Measurements from ENCODE around the gene ME3. TPM values are rescaled to one million over a fixed set of nuclear protein-coding genes. Genes with fewer than 3 reads are reported as not detected.

The ME3 gene
- polyA plus RNA-seq, 3 donors, result 23.8 to 36.2 (median 26.8) TPM

- DNase-seq (ENCODE audit: extremely low read depth in 1 of 11, low read depth in 9 of 11, low spot score in 4 of 11), result no peak
These were observed 183.9 kb downstream of the ME3 start for GRCh38 chr11:86488553-86488952.

GRCh38 chr11:86487671-86488070 lies 184.7 kb downstream of the ME3 start:
- DNase-seq (ENCODE audit: extremely low read depth in 1 of 11, low read depth in 9 of 11, low spot score in 4 of 11), result no peak

- no peak for DNase-seq (ENCODE audit: extremely low read depth in 1 of 11, low read depth in 9 of 11, low spot score in 4 of 11)
These were observed 186.0 kb downstream of the ME3 start for GRCh38 chr11:86486261-86487030.

GRCh38 chr11:86484795-86485166 lies 187.6 kb downstream of the ME3 start:
- no peak for DNase-seq (ENCODE audit: extremely low read depth in 1 of 11, low read depth in 9 of 11, low spot score in 4 of 11)

GRCh38 chr11:86483940-86484794 lies 188.2 kb downstream of the ME3 start:
- peak in 1 of 11 donors; percentile 21 for DNase-seq (ENCODE audit: extremely low read depth in 1 of 11, low read depth in 9 of 11, low spot score in 4 of 11)

- no peak for DNase-seq (ENCODE audit: extremely low read depth in 1 of 11, low read depth in 9 of 11, low spot score in 4 of 11)
These were observed 188.8 kb downstream of the ME3 start for GRCh38 chr11:86483610-86483939.

GRCh38 chr11:86482692-86483091 lies 189.7 kb downstream of the ME3 start:
- DNase-seq (ENCODE audit: extremely low read depth in 1 of 11, low read depth in 9 of 11, low spot score in 4 of 11), result peak in 1 of 11 donors; percentile 24

- no peak for DNase-seq (ENCODE audit: extremely low read depth in 1 of 11, low read depth in 9 of 11, low spot score in 4 of 11)
These were observed 191.0 kb downstream of the ME3 start for GRCh38 chr11:86481399-86481798.

GRCh38 chr11:86478348-86478747 lies 194.1 kb downstream of the ME3 start:
- DNase-seq (ENCODE audit: extremely low read depth in 1 of 11, low read depth in 9 of 11, low spot score in 4 of 11), result no peak

GRCh38 chr11:86477495-86478155 lies 194.8 kb downstream of the ME3 start:
- DNase-seq (ENCODE audit: extremely low read depth in 1 of 11, low read depth in 9 of 11, low spot score in 4 of 11), result peak in 3 of 11 donors; percentile 31 to 72 (median 52)

GRCh38 chr11:86476109-86476861 lies 196.1 kb downstream of the ME3 start:
- no peak for DNase-seq (ENCODE audit: extremely low read depth in 1 of 11, low read depth in 9 of 11, low spot score in 4 of 11)

- DNase-seq (ENCODE audit: extremely low read depth in 1 of 11, low read depth in 9 of 11, low spot score in 4 of 11), result no peak
These were observed 197.4 kb downstream of the ME3 start for GRCh38 chr11:86475027-86475426.

- DNase-seq (ENCODE audit: extremely low read depth in 1 of 11, low read depth in 9 of 11, low spot score in 4 of 11), result no peak
These were observed 198.2 kb downstream of the ME3 start for GRCh38 chr11:86473991-86474833.

- DNase-seq (ENCODE audit: extremely low read depth in 1 of 11, low read depth in 9 of 11, low spot score in 4 of 11), result no peak
These were observed 202.7 kb downstream of the ME3 start for GRCh38 chr11:86469491-86470388.

- DNase-seq (ENCODE audit: extremely low read depth in 1 of 11, low read depth in 9 of 11, low spot score in 4 of 11), result no peak
These were observed 204.2 kb downstream of the ME3 start for GRCh38 chr11:86468169-86468568.

- no peak for DNase-seq (ENCODE audit: extremely low read depth in 1 of 11, low read depth in 9 of 11, low spot score in 4 of 11)
These were observed 207.8 kb downstream of the ME3 start for GRCh38 chr11:86464509-86465221.

GRCh38 chr11:86463955-86464354 lies 208.5 kb downstream of the ME3 start:
- DNase-seq (ENCODE audit: extremely low read depth in 1 of 11, low read depth in 9 of 11, low spot score in 4 of 11), result no peak

Data from renal cortex interstitium (tissue), 11 donors.